LNCaP clone FGC (cell line): ENCODE measurements around the gene OR2H2.

Experiments
- DNase-seq: peaks from one replicate; pipeline ENCODE4 v3.0.0-alpha.2; 2011; ENCODE audit warnings: low read depth
- H3K4me3 ChIP-seq: 2 replicates; pipeline ENCODE4 v1.5.1; 2011; ENCODE audit warnings: mild to moderate bottlenecking, low read depth, low read length, control low read depth
- CTCF ChIP-seq: IDR thresholded peaks from 2 replicates; pipeline ENCODE4 v1.5.1; 2012; ENCODE audit warnings: mild to moderate bottlenecking; ENCODE audit not compliant: control insufficient read depth, insufficient read depth; ENCODE audit errors: extremely low read depth

The OR2H2 gene

GRCh38 chr6:29557320-29557719, 27.6 kb upstream of the OR2H2 start:
- no peak for DNase-seq
- TF ChIP-seq CTCF: no peak
- no peak overlapping the region for H3K4me3 ChIP-seq

- no peak for DNase-seq
- TF ChIP-seq CTCF: no peak
- no peak overlapping the region for H3K4me3 ChIP-seq
Observed at GRCh38 chr6:29558439-29559079, 26.4 kb upstream of the OR2H2 start.

GRCh38 chr6:29559524-29560287, 25.2 kb upstream of the OR2H2 start, which contains the start of gene UBD:
UBD (minus strand) TSS chr6:29559732; CDS start chr6:29559701, 31 bp downstream.
- no peak for TF ChIP-seq CTCF
- no peak within 1 kb of the TSS for H3K4me3 ChIP-seq
- DNase-seq: no peak

- no peak for DNase-seq
- TF ChIP-seq CTCF: no peak
- no peak overlapping the region for H3K4me3 ChIP-seq
Observed at GRCh38 chr6:29561091-29561490, 23.8 kb upstream of the OR2H2 start.

GRCh38 chr6:29561606-29562181, 23.2 kb upstream of the OR2H2 start:
- TF ChIP-seq CTCF: no peak
- no peak for DNase-seq
- no peak overlapping the region for H3K4me3 ChIP-seq

GRCh38 chr6:29563435-29563965, 21.4 kb upstream of the OR2H2 start:
- TF ChIP-seq CTCF: no peak
- DNase-seq: no peak
- H3K4me3 ChIP-seq: no peak overlapping the region
